ENCODE measurements around the gene OAF.

The OAF gene

DNA sequence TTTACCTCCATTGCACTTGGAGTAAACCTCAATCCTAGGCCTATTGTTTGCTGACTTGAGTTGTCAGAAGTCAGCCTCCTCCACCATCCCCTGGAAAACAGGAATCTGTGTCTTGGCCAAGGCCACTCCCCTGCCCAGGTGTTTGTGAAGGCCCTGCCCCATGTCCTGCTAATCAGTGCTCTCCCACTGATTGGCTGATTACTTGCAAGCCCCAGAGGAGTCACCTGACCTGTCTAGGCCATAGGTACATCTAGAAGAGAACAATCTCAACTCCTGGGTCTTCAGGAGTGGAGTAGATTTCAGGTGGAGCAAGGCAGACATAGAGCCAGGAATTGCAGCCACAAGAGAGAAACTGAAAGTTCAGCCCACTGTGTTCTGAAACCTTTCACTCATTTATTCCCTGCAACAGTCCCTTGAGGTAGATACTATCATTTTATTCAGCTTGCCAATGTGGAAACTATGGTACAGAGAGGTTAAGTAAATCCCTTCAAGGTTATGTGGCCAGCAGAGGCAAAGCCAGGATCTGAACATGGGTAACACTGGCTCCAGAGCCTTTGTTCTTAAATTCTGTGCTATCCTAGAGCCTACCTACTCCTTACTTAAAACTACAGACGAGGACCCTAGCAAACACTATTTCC is 10.4 kb downstream of the OAF start:
- H3K4me1 ChIP-seq (ENCODE audit: control insufficient read depth, low read length): no peaks in the 10 kb centered on the region
- H3K4me2 ChIP-seq (ENCODE audit: low read length): no peak overlapping the region
- H3K4me3 ChIP-seq (ENCODE audit: low read length): no peak overlapping the region
- H4K20me1 ChIP-seq (ENCODE audit: control insufficient read depth, insufficient read depth, low read depth, low read length): no peaks in the 10 kb centered on the region
- H3K9me2 ChIP-seq (replicated peaks; ENCODE audit: control insufficient read depth, low read length): no peaks in the 10 kb centered on the region
- H3K9me3 ChIP-seq (ENCODE audit: control insufficient read depth, insufficient read depth, low read length): no peaks in the 10 kb centered on the region
- H3F3A ChIP-seq (ENCODE audit: control insufficient read depth, insufficient read depth): no peaks in the 10 kb centered on the region
- no peaks in the 10 kb centered on the region for H3K79me2 ChIP-seq (ENCODE audit: control insufficient read depth, low read length)
- TF ChIP-seq, protein P1, sequence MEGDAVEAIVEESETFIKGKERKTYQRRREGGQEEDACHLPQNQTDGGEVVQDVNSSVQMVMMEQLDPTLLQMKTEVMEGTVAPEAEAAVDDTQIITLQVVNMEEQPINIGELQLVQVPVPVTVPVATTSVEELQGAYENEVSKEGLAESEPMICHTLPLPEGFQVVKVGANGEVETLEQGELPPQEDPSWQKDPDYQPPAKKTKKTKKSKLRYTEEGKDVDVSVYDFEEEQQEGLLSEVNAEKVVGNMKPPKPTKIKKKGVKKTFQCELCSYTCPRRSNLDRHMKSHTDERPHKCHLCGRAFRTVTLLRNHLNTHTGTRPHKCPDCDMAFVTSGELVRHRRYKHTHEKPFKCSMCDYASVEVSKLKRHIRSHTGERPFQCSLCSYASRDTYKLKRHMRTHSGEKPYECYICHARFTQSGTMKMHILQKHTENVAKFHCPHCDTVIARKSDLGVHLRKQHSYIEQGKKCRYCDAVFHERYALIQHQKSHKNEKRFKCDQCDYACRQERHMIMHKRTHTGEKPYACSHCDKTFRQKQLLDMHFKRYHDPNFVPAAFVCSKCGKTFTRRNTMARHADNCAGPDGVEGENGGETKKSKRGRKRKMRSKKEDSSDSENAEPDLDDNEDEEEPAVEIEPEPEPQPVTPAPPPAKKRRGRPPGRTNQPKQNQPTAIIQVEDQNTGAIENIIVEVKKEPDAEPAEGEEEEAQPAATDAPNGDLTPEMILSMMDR (IDR thresholded peaks at IDR 0.05; ENCODE audit: low read depth, low read length, poor library complexity, severe bottlenecking): no peak
- TF ChIP-seq EZH2phosphoT487 (IDR thresholded peaks at IDR 0.05; ENCODE audit: borderline replicate concordance, low read length): no peak
- H3K36me3 ChIP-seq (ENCODE audit: control insufficient read depth, low read length): no peaks in the 10 kb centered on the region
- H3K27me3 ChIP-seq (ENCODE audit: control insufficient read depth, low read length): peaks cover 7% of the 10 kb centered on the region; the same call in 1 of the 2 replicates
- no peak overlapping the region for H3K27ac ChIP-seq (ENCODE audit: low read depth, low read length)

DNA sequence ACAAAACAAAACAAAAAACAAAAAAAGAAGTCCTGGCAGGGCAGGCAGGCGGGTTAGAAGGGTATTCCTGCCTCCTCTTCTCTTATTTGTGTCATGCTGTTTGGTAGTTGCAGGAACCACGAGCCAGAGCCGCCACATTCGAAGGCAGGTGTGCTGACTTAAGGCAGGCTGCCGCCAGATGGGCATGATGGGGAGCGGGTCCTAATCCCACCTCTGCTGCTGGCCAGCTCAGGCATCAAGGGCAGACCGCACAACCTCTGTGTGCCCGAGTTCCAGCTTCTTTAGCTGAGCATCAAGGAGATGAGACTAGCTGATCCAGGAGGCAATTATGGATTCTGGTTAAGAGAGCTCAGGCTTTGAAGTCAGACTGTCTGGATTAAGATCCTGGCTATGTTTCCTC is 12.1 kb downstream of the OAF start:
- Histone ChIP-seq H3K4me2 (ENCODE audit: low read length) (no peak overlapping the region), H3K4me3 (ENCODE audit: low read length) (no peak overlapping the region), H3K27ac (ENCODE audit: low read depth, low read length) (no peak overlapping the region), H3K79me2 (ENCODE audit: control insufficient read depth, low read length) (no peaks in the 10 kb centered on the region), H3K9me2 (replicated peaks; ENCODE audit: control insufficient read depth, low read length) (no peaks in the 10 kb centered on the region), H3K36me3 (ENCODE audit: control insufficient read depth, low read length) (no peaks in the 10 kb centered on the region), H3K27me3 (ENCODE audit: control insufficient read depth, low read length) (peaks cover 7% of the 10 kb centered on the region; the same call in 1 of the 2 replicates), H3F3A (ENCODE audit: control insufficient read depth, insufficient read depth) (no peaks in the 10 kb centered on the region), H3K4me1 (ENCODE audit: control insufficient read depth, low read length) (no peaks in the 10 kb centered on the region), H3K9me3 (ENCODE audit: control insufficient read depth, insufficient read depth, low read length) (no peaks in the 10 kb centered on the region), H4K20me1 (ENCODE audit: control insufficient read depth, insufficient read depth, low read depth, low read length) (no peaks in the 10 kb centered on the region)
- no peak for TF ChIP-seq EZH2phosphoT487 (IDR thresholded peaks at IDR 0.05; ENCODE audit: borderline replicate concordance, low read length)
- TF ChIP-seq, protein P1 (IDR thresholded peaks at IDR 0.05; ENCODE audit: low read depth, low read length, poor library complexity, severe bottlenecking): no peak

DNA sequence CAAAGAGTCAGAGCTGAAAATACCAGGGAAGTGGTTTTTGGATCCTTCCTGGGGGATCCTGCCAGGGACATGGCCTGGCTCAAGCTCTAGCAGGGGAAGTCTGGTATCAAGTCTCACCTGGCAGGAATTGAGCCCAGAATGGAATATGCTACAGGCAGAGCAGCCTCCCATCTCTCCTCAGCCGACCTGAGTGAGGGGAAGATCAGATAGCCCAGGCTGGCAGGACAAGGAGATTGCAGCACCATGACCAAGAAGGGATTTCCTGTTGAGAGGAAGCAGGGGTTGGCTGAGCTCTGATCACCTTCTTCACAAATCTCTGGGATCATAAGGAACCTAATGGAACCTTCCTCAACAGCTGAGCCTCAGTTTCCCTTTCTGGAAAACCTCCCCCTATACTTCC is 13.0 kb downstream of the OAF start:
- TF ChIP-seq, protein P1 (IDR thresholded peaks at IDR 0.05; ENCODE audit: low read depth, low read length, poor library complexity, severe bottlenecking): no peak
- TF ChIP-seq EZH2phosphoT487 (IDR thresholded peaks at IDR 0.05; ENCODE audit: borderline replicate concordance, low read length): no peak
- Histone ChIP-seq H4K20me1 (ENCODE audit: control insufficient read depth, insufficient read depth, low read depth, low read length) (no peaks in the 10 kb centered on the region), H3K9me2 (replicated peaks; ENCODE audit: control insufficient read depth, low read length) (no peaks in the 10 kb centered on the region), H3K9me3 (ENCODE audit: control insufficient read depth, insufficient read depth, low read length) (no peaks in the 10 kb centered on the region), H3F3A (ENCODE audit: control insufficient read depth, insufficient read depth) (no peaks in the 10 kb centered on the region), H3K27ac (ENCODE audit: low read depth, low read length) (no peak overlapping the region), H3K4me3 (ENCODE audit: low read length) (no peak overlapping the region), H3K79me2 (ENCODE audit: control insufficient read depth, low read length) (no peaks in the 10 kb centered on the region), H3K27me3 (ENCODE audit: control insufficient read depth, low read length) (peaks cover 7% of the 10 kb centered on the region; the same call in 1 of the 2 replicates), H3K4me2 (ENCODE audit: low read length) (no peak overlapping the region), H3K36me3 (ENCODE audit: control insufficient read depth, low read length) (no peaks in the 10 kb centered on the region), H3K4me1 (ENCODE audit: control insufficient read depth, low read length) (no peaks in the 10 kb centered on the region)

Measured in DOHH2 (cell line).